PC-3 (cell line): ENCODE results near the gene NFATC1. TPM values are rescaled to one million over a fixed set of nuclear protein-coding genes. Genes with fewer than 3 reads are reported as not detected.

Source experiments
- ATAC-seq: fragments of 200-7000 bp; cut with Tn5 transposase; 2 replicates; pipeline ENCODE4 v1.9.1; 2020; ENCODE audit warnings: mild to moderate bottlenecking, moderate library complexity
- BruUV-seq: library from RNA; stranded (reverse); fragments of 400-500 nt; replicated peaks from 2 replicates; lab custom pipeline; 2021; lab: Mats Ljungman, UMichigan
- CTCF ChIA-PET: fragments of 300-600 bp; sonication (Branson Sonifier 250); formaldehyde crosslinking; loops from one replicate; lab custom pipeline; 2022; ENCODE audit warnings: antibody characterized with exemption; lab: Charles Lee
- POLR2A ChIA-PET: fragments of 300-600 bp; sonication (Branson Sonifier 250); formaldehyde crosslinking; loops from one replicate; lab custom pipeline; 2022; ENCODE audit warnings: antibody characterized with exemption; ENCODE audit not compliant: unreplicated experiment; lab: Charles Lee
- DNase-seq: peaks from one replicate; pipeline ENCODE4 v3.0.0-alpha.2; 2015
- H2AFZ ChIP-seq: fragments of 300-600 bp; sonication (generic); 2 replicates; pipeline ENCODE4 v1.6.0; 2016; ENCODE audit warnings: antibody characterized with exemption, low read length
- H3F3A ChIP-seq: fragments of 300-600 bp; sonication (generic); one replicate; pipeline ENCODE4 v1.6.0; 2017; ENCODE audit warnings: antibody characterized with exemption, low read length, control low read depth, mild to moderate bottlenecking; ENCODE audit not compliant: unreplicated experiment
- H3K27ac ChIP-seq: fragments of 300-600 bp; sonication (generic); 2 replicates; pipeline ENCODE4 v1.5.1; 2016; ENCODE audit warnings: mild to moderate bottlenecking, low read length
- H3K27me3 ChIP-seq: fragments of 300-600 bp; sonication (generic); 2 replicates; pipeline ENCODE4 v1.6.1; 2016; ENCODE audit warnings: low read length, mixed read lengths
- H3K36me3 ChIP-seq: fragments of 300-600 bp; sonication (generic); 2 replicates; pipeline ENCODE4 v1.6.1; 2016; ENCODE audit warnings: low read depth, mixed run types, low read length, mixed read lengths
- H3K4me1 ChIP-seq: fragments of 300-600 bp; sonication (generic); 2 replicates; pipeline ENCODE4 v1.5.1; 2016; ENCODE audit warnings: low read length; ENCODE audit not compliant: insufficient read depth
- H3K4me2 ChIP-seq: fragments of 300-600 bp; sonication (generic); 2 replicates; pipeline ENCODE4 v1.6.0; 2016; ENCODE audit warnings: low read length
- H3K4me3 ChIP-seq: fragments of 300-600 bp; sonication (generic); 2 replicates; pipeline ENCODE4 v1.5.1; 2016; ENCODE audit warnings: mild to moderate bottlenecking, low read length, mixed read lengths
- H3K79me2 ChIP-seq: fragments of 300-600 bp; sonication (generic); 2 replicates; pipeline ENCODE4 v1.6.1; 2017; ENCODE audit warnings: low read length, mixed read lengths
- H3K9ac ChIP-seq: fragments of 300-600 bp; sonication (generic); 2 replicates; pipeline ENCODE4 v1.6.0; 2016; ENCODE audit warnings: mild to moderate bottlenecking, low read length
- H3K9me2 ChIP-seq: fragments of 300-600 bp; sonication (generic); replicated peaks from 2 replicates; pipeline ENCODE4 v1.6.1; 2016; ENCODE audit warnings: mixed run types, low read length, mixed read lengths
- H3K9me3 ChIP-seq: fragments of 300-600 bp; sonication (generic); 2 replicates; pipeline ENCODE4 v1.6.1; 2016; ENCODE audit warnings: low read length, mixed read lengths
- H4K20me1 ChIP-seq: fragments of 300-600 bp; sonication (generic); 2 replicates; pipeline ENCODE4 v1.6.1; 2016; ENCODE audit warnings: low read length, mixed read lengths
- CTCF ChIP-seq: fragments of 300-600 bp; sonication (generic); conservative IDR thresholded peaks from 2 replicates; pipeline ENCODE4 v1.5.1; 2017; ENCODE audit warnings: antibody characterized with exemption, low read depth, mild to moderate bottlenecking, low read length
- EZH2 ChIP-seq: fragments of 300-600 bp; sonication (generic); IDR thresholded peaks from one replicate; pipeline ENCODE4 v1.6.1; 2017; ENCODE audit warnings: antibody characterized with exemption, mild to moderate bottlenecking, low read length; ENCODE audit not compliant: unreplicated experiment
- EZH2phosphoT487 ChIP-seq: fragments of 300-600 bp; sonication (generic); IDR thresholded peaks from 2 replicates; pipeline ENCODE4 v1.6.1; 2018; ENCODE audit warnings: mild to moderate bottlenecking, antibody characterized with exemption, low read length, borderline replicate concordance
- intact Hi-C: fragments of 100-400 bp; cut with micrococcal nuclease; formaldehyde crosslinking; loops from 2 replicates; pipeline ENCODE4 v1.9.0; 2023
- total RNA-seq: library from RNA; depleted of rRNA; stranded (reverse); fragments of >200 nt; gene quantifications from 2 replicates; pipeline ENCODE4 v1.2.3, GENCODE V29; 2014

NFATC1 gene
- total RNA-seq, 1 experiment from 2014 or later, result 5.9 TPM

- intact Hi-C loops, result no loop called here
- BruUV-seq, result no TSS peak
- TF ChIP-seq EZH2 (no peak), CTCF (no peak), EZH2phosphoT487 (no peak)
- POLR2A ChIA-PET, result no interaction called here
- Histone ChIP-seq H3K9ac (no peak overlapping the region), H3K9me2 (no peaks in the 10 kb centered on the region), H3K36me3 (no peaks in the 10 kb centered on the region), H3K4me3 (no peak overlapping the region), H3K27me3 (no peaks in the 10 kb centered on the region), H3K4me1 (no peaks in the 10 kb centered on the region), H3K9me3 (0 out of 2 replicates have a peak, but pooled peaks cover 9% of the 10 kb centered on the region), H3K4me2 (no peak overlapping the region), H3K79me2 (no peaks in the 10 kb centered on the region), H4K20me1 (no peaks in the 10 kb centered on the region), H3F3A (no peaks in the 10 kb centered on the region), H2AFZ (no peak overlapping the region), H3K27ac (no peak overlapping the region)
- ATAC-seq (no peak), DNase-seq (no peak)
- CTCF ChIA-PET, result no interaction called here
Measured at GRCh38 chr18:79496978-79497637, 101.4 kb downstream of the NFATC1 start.

DNA sequence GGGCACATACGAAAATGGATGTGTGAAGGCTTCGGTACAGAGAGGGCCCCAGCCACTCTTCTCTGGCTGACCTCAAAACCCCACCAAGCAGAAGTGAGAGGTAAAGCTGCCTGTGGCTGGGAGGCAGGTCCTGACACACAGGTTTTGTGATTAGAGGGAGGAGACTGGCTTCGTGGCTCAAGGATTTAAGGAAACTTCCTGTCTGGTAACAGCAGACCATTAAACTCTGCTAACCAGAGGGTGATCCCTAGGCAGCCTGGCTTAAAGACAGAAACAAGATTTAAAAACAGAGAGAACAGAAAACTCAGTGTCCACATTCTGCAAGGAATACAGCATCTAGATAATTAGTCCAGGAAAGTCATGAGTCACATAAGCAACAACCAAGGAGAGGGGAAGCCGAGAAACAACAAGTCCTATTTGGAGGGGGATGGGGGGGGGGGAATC is 101.9 kb downstream of the NFATC1 start:
- CTCF ChIA-PET, result no interaction called here
- Histone ChIP-seq H3K9me3 (0 out of 2 replicates have a peak, but pooled peaks cover 9% of the 10 kb centered on the region), H3K36me3 (no peaks in the 10 kb centered on the region), H3K9me2 (no peaks in the 10 kb centered on the region), H3K9ac (no peak overlapping the region), H3K4me3 (no peak overlapping the region), H3K27ac (no peak overlapping the region), H2AFZ (no peak overlapping the region), H3K79me2 (no peaks in the 10 kb centered on the region), H3K4me2 (no peak overlapping the region), H3K4me1 (no peaks in the 10 kb centered on the region), H3K27me3 (no peaks in the 10 kb centered on the region), H4K20me1 (no peaks in the 10 kb centered on the region), H3F3A (no peaks in the 10 kb centered on the region)
- no TSS peak for BruUV-seq
- ATAC-seq, result no peak
- TF ChIP-seq EZH2, result no peak
- TF ChIP-seq CTCF, result no peak
- no peak for TF ChIP-seq EZH2phosphoT487
- intact Hi-C loops, result no loop called here
- DNase-seq, result no peak
- POLR2A ChIA-PET, result no interaction called here

GRCh38 chr18:79498662-79499061 is 102.9 kb downstream of the NFATC1 start:
- Histone ChIP-seq H3K36me3 (no peaks in the 10 kb centered on the region), H3K4me1 (no peaks in the 10 kb centered on the region), H3K9me2 (no peaks in the 10 kb centered on the region), H3K4me3 (no peak overlapping the region), H3K4me2 (no peak overlapping the region), H3K9ac (no peak overlapping the region), H3F3A (no peaks in the 10 kb centered on the region), H3K27ac (no peak overlapping the region), H2AFZ (no peak overlapping the region), H4K20me1 (no peaks in the 10 kb centered on the region), H3K9me3 (0 out of 2 replicates have a peak, but pooled peaks cover 9% of the 10 kb centered on the region), H3K27me3 (no peaks in the 10 kb centered on the region), H3K79me2 (no peaks in the 10 kb centered on the region)
- ChIA-PET CTCF (no interaction called here), POLR2A (no interaction called here)
- DNase-seq (no peak), ATAC-seq (no peak)
- TF ChIP-seq CTCF, result no peak
- no peak for TF ChIP-seq EZH2
- TF ChIP-seq EZH2phosphoT487, result no peak
- intact Hi-C loops, result no loop called here
- BruUV-seq, result no TSS peak
